SW 1271 (cell line): Measurements from ENCODE around the gene DENND4C.
"Not testable (repeated sequence)": the region's sequence is repeated elsewhere in the genome, so short reads cannot be mapped to it uniquely, and the experiment has no call there.

Experiments
- DNase-seq, 2 experiments: peaks; one replicate each; lab custom pipeline; 2025; lab: John Stamatoyannopoulos, UW

Gene DENND4C

DNA sequence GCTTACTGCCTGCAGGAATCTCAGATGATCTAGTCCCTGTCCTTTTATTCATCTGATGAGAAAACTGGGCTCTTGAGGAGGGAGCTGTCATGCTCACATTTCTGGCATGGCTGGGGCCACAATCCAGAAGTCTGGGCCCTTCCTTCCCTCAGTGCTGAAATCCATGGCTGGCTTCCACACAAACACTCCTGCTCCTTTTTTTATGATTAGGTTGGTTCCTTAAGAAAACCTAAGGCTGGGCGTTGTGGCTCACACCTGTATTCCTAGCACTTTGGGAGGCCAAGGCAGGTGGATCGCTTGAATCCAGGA lies 179.7 kb downstream of the DENND4C start:
- DNase-seq: no peak

DNA sequence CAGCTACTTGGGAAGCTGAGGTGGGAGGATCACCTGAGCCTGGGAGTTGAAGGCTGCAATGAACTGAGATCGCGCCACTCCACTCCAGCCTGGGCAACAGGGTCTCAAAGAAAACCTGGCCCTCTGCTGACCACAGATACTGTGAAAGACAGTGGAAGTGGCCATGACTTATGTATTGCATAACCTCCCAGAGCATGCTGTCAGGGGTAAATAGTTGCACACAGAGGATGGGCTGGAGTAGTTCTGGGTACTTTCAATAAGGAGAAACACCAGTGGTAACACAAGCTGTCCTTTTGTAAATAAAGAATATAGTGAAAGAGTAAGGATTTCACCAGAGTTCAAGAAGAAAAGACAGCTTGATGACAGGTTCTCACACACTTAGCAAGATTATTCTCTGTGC lies 180.1 kb downstream of the DENND4C start:
- no peak for DNase-seq

DNA sequence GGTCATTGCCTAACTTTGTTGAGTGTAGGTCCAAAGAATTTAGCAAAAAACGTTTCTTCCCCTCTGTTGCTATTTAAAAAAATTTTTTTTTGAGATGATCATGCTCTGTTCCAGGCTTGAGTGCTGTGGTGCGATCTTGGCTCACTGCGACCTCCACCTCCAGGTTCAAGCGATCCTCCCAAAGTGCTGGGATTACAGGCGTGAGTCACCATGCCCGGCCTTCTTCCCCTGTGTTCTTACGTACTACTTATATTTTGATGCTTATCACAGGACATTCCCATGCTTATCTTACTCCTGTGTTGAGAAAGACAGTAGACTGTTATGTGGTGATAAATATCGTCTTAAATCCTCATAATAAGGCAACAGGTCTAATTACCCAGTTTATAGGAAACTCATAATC lies 180.8 kb downstream of the DENND4C start:
- DNase-seq: no peak

DNA sequence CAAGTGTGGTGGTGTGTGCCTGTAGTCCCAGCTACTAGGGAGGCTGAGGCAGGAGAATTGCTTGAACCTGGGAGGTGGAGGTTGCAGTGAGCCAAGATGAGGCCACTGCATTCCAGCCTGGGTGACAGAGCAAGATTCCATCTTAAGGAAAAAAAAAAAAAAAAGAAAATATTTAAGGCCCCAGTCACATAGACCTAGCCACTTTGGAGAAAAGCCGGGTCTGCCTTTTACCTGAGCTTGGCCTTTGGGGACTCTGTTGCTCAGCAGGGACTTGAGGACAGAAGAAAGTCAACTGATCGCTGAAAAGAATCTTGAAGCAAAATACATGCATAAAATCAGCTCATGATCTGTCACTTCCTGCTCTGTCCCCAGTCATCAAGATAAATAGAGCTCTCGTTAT lies 183.0 kb downstream of the DENND4C start:
- DNase-seq: not testable (repeated sequence)

DNA sequence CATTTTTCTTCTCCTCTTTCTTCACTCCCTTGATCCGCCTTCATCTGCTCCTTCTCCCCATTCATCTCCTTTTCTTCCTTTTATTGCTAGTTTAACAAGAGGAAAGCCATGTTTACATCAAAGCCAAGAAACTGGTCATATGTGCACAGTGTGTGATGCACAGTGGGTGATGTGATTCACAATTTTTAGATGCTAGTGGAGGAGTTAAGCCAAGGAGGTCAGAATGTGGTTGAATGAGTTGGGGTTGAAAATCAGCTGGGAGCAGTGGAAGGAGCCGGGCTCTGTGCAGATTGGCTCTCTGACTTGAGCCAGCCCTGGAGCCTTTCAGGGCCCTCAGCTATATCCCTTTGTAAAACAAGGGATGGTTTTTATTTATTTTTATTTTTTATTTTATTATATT lies 185.7 kb downstream of the DENND4C start:
- DNase-seq: no peak

DNA sequence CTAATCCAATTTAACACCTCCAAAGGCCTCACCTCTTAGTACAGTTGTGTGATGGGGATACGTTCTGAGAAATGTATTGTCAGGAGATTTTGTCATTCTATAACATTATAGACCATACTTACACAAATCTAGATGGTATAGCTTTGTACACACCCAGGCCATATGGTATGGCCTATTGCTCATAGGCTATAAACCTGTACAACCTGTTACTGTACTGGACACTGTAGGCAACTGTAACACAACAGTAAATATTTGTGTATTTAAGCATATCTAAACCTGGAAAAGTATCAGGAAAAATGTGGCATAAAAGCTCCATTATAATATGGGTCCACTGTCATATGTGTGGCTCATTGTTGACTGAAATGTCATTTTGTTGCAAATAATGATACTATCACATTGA lies 190.4 kb downstream of the DENND4C start:
- DNase-seq: no peak
